ENCODE results near the gene LANCL2. TPM values are rescaled to one million over a fixed set of nuclear protein-coding genes. Genes with fewer than 3 reads are reported as not detected.

The LANCL2 gene
- total and polyA plus RNA-seq, 12 donors = 3.1 to 11.1 (median 8.6) TPM

GRCh38 chr7:55435466-55435865 is 70.3 kb downstream of the LANCL2 start:
- TF ChIP-seq CTCF (IDR thresholded peaks at IDR 0.05) = no peak
- peaks cover 0 to 23% (median 14%) of the 10 kb centered on the region in 9 donors for H3K4me1 ChIP-seq
- no peak overlapping the region for H3K4me3 ChIP-seq
- H3K27ac ChIP-seq = no peak overlapping the region
- no peaks in the 10 kb centered on the region for H3K27me3 ChIP-seq
- 76 to 82% methylated on average over 10 of the region's 10 CpGs for WGBS, 2 donors
- no peaks in the 10 kb centered on the region for H3K9me3 ChIP-seq
- ATAC-seq (no peak), DNase-seq (no peak)
- intact Hi-C loops (cut with DNase I) = loop anchor here in 4 of 10 donors (5.0 to 10.0 kb wide), 4 partner anchors 69 to 162 kb away; no protein-coding TSS in a partner anchor
- peaks cover 0 to 10% (median 0%) of the 10 kb centered on the region in 9 donors for H3K36me3 ChIP-seq

GRCh38 chr7:55436457-55436856 is 71.3 kb downstream of the LANCL2 start:
- intact Hi-C loops (cut with DNase I) = loop anchor here in 4 of 10 donors (5.0 to 10.0 kb wide), 4 partner anchors 68 to 161 kb away; no protein-coding TSS in a partner anchor
- Histone ChIP-seq H3K4me1 (peaks cover 0 to 29% (median 16%) of the 10 kb centered on the region in 9 donors), H3K9me3 (no peaks in the 10 kb centered on the region), H3K27me3 (no peaks in the 10 kb centered on the region), H3K27ac (no peak overlapping the region), H3K36me3 (peaks cover 0 to 7% (median 0%) of the 10 kb centered on the region in 9 donors), H3K4me3 (no peak overlapping the region)
- DNase-seq (no peak), ATAC-seq (no peak)
- 84 to 89% methylated on average over 10 of the region's 10 CpGs for WGBS, 2 donors
- TF ChIP-seq CTCF (IDR thresholded peaks at IDR 0.05) = no peak

- WGBS, 2 donors = 81 to 83% methylated on average over 1 of the region's 1 CpG
- intact Hi-C loops (cut with DNase I) = loop anchor here in 4 of 10 donors (5.0 to 10.0 kb wide), 4 partner anchors 67 to 160 kb away; no protein-coding TSS in a partner anchor
- Histone ChIP-seq H3K36me3 (no peaks in the 10 kb centered on the region), H3K4me3 (no peak overlapping the region), H3K27ac (no peak overlapping the region), H3K4me1 (peaks cover 0 to 35% (median 16%) of the 10 kb centered on the region in 9 donors), H3K27me3 (no peaks in the 10 kb centered on the region), H3K9me3 (no peaks in the 10 kb centered on the region)
- no peak for ATAC-seq
- no peak for DNase-seq
- no peak for TF ChIP-seq CTCF (IDR thresholded peaks at IDR 0.05)
Observed at GRCh38 chr7:55437375-55437774, 72.2 kb downstream of the LANCL2 start.

- intact Hi-C loops (cut with DNase I) = loop anchor here in 4 of 10 donors (5.0 to 10.0 kb wide), 4 partner anchors 67 to 159 kb away; no protein-coding TSS in a partner anchor
- Histone ChIP-seq H3K27me3 (no peaks in the 10 kb centered on the region), H3K36me3 (no peaks in the 10 kb centered on the region), H3K4me1 (peaks cover 0 to 35% (median 16%) of the 10 kb centered on the region in 9 donors), H3K27ac (no peak overlapping the region), H3K4me3 (no peak overlapping the region), H3K9me3 (no peaks in the 10 kb centered on the region)
- WGBS, 2 donors = 82 to 88% methylated on average over 13 of the region's 13 CpGs
- no peak for TF ChIP-seq CTCF (IDR thresholded peaks at IDR 0.05)
- DNase-seq = no peak
- ATAC-seq = no peak
Observed at GRCh38 chr7:55438085-55438756, 73.1 kb downstream of the LANCL2 start.
